Fibroblast of upper back skin (primary cell): Measurements from ENCODE around the gene SDK2.

Experiments used
- DNase-seq: peaks from one replicate; pipeline ENCODE4 v3.0.0-alpha.2; 2013

The SDK2 gene

GRCh38 chr17:73435412-73435811 lies 208.8 kb downstream of the SDK2 start:
- no peak for DNase-seq

DNA sequence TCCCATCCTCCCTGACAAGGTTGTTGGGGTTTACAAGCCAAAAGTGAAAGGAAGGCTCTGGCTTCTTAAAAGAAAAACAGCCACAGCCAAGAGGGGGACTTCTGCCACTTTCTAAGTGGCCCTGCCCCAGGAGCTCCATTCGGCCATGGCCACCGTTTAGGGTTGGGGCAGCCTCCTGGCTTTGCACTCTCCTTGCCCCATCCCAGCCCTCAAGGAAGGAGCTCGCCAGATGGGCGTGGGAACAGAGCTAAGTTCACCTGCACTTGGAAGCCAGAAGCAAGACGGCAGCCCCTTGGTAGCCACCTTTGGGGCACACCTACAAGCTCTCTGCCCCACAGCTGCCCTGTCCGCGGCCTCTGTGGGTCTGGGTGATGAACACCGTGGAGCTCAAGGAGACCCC lies 210.1 kb downstream of the SDK2 start:
- no peak for DNase-seq

GRCh38 chr17:73433501-73433900 lies 210.7 kb downstream of the SDK2 start:
- DNase-seq, result no peak

GRCh38 chr17:73432624-73433190 lies 211.5 kb downstream of the SDK2 start:
- DNase-seq, result no peak

DNA sequence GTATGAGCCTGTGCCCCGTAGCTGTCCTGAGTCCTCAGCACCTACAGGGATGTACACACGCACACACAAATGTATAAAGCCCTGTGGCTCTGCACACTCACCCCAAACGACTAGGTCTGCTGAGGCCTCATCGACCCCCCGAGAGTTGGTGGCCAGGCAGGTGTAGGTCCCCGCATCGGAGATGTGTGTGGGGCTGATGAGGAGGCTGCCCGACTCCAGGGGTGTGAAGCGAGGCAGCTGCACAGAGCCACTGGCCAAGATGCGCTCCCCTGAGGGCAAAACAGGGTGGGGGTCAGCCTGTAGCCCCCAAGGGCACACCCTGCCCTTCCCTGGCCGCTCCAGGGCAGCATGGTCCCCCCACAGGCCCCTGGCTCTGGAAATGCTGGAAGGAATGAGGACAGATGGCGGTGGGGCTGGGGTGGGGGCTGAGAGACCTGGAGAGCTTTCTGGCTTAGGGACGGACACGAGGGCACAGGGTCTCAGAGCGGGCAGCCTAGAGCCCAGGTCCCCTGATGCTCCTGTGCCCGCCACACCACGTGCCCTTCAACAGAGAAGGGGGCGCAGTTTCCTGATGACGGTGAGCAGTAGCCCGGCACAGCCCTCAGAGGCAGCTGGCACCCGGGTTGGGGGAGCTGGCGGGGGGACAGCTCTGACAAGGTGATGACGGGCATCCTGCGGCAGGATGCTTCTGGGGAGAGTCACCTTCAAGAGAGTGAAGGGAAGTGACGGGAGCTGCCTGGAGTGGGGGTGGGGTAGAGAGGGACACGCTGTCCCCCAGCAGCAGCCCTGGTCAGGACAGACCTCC lies 212.6 kb downstream of the SDK2 start:
- no peak for DNase-seq

DNA sequence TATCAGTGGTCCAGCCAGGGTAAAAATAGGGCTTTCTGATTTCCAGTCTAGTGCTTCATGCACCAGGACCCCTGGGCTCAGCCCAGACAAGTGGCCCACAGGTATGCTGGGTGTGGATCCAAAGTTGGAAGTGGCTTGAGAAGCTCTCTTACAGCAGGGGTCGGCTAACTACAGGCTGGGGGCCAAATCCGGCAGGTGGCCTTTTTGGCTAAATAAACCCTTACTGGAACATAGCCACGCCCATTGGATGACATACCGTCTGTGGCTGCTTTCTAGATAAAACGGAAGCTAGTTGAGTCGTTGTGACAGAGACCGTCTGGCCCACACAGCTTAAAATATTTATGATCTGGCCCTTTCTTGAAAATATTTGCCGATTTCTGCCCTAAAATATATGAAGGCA lies 213.4 kb downstream of the SDK2 start:
- peak; percentile 14 for DNase-seq

GRCh38 chr17:73430165-73430680 lies 214.0 kb downstream of the SDK2 start:
- no peak for DNase-seq

GRCh38 chr17:73429440-73430164 lies 214.6 kb downstream of the SDK2 start:
- DNase-seq, result peak; percentile 71

DNA sequence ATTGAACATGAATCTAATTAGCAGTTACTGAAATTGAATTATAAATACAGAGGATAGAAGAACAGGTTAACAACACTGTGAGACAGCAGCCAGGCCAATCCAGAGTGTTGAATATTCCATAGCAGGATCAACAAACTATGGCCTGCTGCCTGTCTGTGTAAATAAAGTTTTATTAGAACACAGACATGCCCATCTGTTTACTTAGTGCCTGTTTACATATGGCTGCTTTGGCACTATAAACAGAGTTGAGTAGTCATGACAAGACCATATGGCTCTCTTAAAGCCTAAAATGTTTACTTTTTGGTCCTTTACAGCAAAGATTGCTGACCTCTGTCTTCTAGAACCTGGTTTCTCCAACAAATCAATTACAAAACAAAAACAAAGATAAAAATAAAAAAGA lies 217.0 kb downstream of the SDK2 start:
- no peak for DNase-seq

DNA sequence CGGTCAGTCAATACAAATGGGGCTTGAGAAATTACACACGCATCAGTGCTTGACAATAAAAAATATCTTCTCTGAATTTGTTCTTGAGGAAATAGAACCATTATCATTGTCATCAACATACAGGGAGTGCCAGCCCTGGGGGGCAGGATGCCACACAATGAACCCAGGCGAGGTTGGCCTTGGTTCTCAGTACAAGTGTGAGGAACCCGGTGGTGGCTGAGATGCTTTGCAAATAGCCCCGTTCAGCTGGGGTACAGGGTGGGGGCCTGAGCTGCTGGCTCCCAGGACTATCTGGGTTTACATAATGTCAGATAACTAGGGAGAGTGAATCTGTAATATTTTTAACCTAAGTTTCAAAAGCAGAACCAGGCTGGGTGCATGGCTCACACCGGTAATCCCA lies 219.7 kb downstream of the SDK2 start:
- no peak for DNase-seq

GRCh38 chr17:73423806-73424205 lies 220.4 kb downstream of the SDK2 start:
- DNase-seq, result no peak

DNA sequence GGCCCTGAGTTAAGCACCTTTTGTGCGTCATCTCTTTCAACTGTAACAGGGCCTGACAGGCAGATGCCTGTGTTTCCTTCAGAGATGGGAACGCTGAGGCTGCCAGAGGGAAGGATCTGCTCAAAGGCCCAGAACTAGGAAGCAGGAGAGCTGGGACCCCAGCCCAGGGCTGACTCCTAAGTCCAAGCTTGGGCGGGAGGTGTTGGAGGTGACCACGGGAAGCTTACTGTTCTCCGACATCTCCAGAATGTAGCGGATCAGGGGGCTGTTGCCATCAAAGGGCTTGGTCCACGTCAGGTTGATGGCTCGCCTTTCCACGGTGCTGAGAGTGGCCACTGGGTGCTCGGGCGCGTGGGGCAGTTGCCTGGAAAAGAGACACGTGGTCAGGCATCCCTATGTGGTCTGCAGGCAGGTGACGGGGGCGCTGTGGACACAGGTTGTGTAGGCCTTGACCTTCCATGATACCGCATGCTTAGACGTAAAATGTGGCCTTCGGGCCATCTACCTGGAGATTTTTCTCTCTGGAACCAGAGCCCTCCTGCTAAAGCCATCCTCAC lies 221.0 kb downstream of the SDK2 start:
- DNase-seq, result no peak

DNA sequence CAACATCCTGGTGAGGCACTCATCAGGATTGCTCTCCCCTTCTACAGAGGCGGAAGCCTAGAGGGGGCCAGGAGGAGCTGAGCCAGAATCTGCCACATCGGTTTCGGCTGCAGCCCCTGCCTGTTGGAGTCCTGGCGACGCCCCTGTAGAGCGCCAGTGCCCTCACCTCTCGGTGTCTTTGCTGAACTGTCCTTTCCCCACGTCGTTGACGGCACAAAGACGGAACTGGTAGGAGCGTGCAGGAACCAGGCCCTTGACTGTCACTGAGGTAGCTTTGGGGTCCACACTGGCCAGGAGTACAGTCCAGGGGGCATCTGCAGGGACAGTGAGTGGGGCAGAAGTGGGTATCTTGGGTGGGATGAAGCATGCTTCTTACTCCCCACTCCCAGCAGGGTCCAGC lies 222.1 kb downstream of the SDK2 start:
- no peak for DNase-seq

DNA sequence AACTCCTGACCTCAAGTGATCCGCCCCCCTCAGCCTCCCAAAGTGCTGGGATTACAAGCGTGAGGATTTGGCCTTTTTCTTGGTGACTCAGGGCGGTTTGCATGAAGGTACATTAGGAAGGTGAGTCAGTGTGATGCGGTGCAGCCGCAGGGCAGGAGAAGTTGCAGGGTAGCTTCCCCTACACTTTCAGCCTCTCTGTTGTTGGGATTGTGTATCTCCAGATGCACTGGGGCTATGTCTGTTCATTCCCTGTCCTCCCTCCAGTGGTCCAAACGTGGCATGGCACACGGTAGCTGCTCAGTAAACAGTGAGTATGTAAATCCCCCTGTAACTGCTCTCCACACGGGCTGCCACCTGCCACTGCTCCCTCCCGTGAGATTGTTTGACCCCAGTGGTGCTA lies 223.3 kb downstream of the SDK2 start:
- peak; percentile 12 for DNase-seq

DNA sequence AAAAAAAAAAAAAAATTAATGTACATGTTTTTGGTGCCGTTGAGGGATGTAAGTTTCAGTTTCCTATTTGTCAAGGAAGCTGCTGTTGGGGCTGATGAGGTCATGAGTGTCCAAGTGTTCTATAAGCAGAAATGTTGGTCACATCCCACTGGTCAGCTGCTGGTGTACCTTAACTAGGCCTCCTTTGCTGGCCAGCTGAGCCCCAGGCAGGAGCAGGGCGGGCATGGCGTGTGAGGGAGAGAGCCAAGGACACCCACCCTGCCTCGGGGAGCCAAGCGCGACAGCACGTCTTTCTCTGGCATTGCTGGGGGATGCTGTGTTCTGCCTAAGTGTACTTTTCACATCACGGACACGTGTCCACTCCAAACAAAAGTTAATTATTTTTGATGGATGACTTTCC lies 224.4 kb downstream of the SDK2 start:
- DNase-seq, result no peak

DNA sequence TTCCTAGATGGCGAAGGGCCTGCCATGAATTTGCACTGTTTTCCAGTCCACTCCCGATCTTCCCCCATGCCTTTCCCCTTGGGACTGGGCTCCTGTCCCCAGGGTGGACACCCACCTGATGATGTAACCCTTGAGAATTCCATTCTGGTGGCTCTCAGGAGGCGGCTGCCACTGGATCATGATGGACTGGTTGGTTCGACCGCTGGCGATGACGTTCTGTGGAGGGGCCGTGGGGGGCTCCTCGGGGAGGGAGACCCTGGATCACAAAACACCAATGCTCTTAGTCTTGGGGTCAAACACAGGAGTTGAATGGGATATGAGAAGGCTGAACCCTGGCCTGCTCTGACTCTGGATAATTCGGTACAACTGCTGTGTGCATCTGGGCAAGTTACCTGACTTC lies 225.2 kb downstream of the SDK2 start:
- no peak for DNase-seq

GRCh38 chr17:73415782-73416181 lies 228.5 kb downstream of the SDK2 start:
- DNase-seq, result no peak

GRCh38 chr17:73414171-73414955 lies 229.9 kb downstream of the SDK2 start:
- DNase-seq, result no peak

GRCh38 chr17:73412914-73413313 lies 231.3 kb downstream of the SDK2 start:
- no peak for DNase-seq

GRCh38 chr17:73411313-73411747 lies 232.9 kb downstream of the SDK2 start:
- DNase-seq, result no peak

DNA sequence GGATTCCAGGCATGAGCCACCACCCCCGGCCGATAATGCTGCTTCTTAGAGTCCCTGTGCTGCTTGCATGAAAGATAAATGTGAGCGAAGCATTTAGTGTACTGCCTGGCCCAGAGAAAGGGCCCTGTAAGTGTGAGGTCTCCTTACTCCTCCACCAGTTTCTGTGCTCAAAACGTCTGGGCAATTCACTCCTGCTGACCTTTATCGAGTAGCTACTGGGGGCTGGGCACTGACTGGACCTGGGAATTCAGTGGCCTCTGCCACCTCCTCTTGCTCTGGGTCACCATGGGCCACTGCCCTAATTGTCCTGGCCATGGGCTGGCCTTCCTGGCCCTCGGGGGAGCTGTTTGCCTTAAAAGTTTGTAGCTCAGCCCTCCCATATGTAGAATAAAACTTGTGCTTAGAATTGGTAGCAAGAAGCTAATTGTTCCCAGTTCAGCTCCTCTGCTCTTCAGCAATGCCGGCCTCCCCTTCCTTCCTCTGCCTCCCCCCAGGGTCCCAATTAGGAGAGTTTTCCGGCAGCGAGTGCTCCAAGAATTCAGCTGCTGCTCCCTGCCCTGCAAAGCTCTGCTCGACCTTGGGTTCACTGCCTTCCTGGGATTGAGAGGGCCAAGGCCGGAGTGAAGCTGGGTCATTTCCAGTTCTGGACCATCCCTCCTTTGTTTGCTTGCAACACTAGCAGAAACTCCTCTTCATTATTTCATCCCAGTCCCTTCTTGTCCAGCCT lies 233.5 kb downstream of the SDK2 start:
- DNase-seq, result no peak

- no peak for DNase-seq
Observed at GRCh38 chr17:73404246-73404645, 240.0 kb downstream of the SDK2 start.
